Measurements from ENCODE around the gene BDKRB2.

The BDKRB2 gene

DNA sequence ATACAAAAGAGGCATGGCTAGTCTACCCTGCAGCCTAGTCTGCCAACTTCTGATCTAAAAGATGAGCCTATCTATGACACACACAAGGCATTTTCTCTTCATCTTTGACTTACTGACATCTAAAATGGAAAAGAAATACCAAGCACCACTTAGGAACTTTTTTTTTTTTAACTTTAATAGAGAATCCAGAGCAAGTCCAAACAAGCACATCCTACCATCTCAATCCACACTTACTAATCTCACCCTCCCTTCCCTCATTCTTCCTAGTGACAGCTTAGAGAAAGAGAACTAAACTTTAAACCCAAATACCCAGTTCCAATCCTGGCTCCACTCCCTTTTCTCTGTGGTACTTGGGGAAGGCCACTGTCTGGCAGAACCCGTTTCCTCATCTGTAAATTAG lies 83.2 kb downstream of the BDKRB2 start:
- TF ChIP-seq, protein P1, sequence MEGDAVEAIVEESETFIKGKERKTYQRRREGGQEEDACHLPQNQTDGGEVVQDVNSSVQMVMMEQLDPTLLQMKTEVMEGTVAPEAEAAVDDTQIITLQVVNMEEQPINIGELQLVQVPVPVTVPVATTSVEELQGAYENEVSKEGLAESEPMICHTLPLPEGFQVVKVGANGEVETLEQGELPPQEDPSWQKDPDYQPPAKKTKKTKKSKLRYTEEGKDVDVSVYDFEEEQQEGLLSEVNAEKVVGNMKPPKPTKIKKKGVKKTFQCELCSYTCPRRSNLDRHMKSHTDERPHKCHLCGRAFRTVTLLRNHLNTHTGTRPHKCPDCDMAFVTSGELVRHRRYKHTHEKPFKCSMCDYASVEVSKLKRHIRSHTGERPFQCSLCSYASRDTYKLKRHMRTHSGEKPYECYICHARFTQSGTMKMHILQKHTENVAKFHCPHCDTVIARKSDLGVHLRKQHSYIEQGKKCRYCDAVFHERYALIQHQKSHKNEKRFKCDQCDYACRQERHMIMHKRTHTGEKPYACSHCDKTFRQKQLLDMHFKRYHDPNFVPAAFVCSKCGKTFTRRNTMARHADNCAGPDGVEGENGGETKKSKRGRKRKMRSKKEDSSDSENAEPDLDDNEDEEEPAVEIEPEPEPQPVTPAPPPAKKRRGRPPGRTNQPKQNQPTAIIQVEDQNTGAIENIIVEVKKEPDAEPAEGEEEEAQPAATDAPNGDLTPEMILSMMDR (IDR thresholded peaks at IDR 0.05; ENCODE audit: control extremely low read depth, extremely low read depth, low read depth, missing control alignments): no peak
- CTCF ChIA-PET: interaction anchor here (1.0 to 4.5 kb wide), 4 partner anchors 8 to 111 kb away, joined by 3 to 32 read pairs (median 10); no protein-coding TSS in a partner anchor
- POLR2A ChIA-PET: no interaction called here

More for the DNA sequence above, 83.2 kb downstream of the BDKRB2 start:
- no peak for DNase-seq (ENCODE audit: extremely low spot score)
